GM19467 (cell line): ENCODE data around the gene TCHP.
"Not testable (repeated sequence)": the region's sequence is repeated elsewhere in the genome, so short reads cannot be mapped to it uniquely, and the experiment has no call there.

Experiments used
- ATAC-seq: cut with Tn5 transposase; IDR thresholded peaks from one replicate; pipeline ENCODE4 v1.9.1; 2021; ENCODE audit warnings: mild to moderate bottlenecking, moderate library complexity; ENCODE audit not compliant: unreplicated experiment

TCHP gene

DNA sequence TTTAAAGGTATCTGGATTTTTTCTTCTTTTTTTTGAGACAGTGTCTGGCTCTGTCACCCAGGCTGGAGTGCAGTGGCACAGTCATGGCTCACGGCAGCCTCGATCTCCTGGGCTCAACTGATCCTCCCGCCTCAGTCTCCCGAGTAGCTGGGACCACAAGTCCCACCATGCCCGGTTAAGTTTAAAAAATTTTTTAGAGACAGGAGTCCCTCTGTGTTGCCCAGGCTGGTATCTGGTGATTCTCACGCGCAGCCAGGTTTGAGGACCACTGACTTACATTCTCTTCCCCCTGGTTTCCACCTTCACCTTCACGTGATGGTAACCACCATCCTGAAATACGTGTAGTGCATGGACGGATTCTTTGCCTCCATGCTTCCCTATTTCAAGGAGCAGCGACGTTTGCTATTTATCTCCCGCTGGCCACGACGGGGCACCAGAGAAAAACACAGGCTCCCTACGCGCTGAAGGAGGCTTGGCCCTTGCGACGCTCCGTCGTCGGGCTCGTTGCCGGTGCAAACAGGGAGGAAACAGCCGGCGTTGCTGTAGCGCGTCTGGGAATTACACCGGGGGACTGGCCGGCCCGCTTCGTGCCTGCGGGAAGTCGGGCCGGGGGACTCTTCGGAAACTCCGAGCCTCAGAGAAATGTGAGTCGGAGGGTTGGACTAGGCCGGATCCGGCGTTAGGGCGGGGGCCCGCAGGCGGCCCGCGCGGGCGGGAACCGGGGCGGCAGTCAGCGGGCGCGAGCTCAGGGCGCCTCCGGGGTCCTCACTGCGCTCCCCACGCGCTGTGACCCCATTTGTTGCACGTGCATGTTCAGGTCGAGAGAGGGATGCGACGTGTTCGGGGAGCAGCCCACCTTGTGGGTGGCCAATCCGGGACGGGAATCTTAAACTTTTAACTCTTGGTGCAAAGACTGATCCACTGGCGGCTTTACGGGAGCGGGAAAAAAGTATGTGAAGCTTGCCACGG lies at the start of gene TCHP:
TCHP (plus strand) TSS at position 492 of the 969 bp plus-strand sequence. CDS start 2,753 bp downstream, outside the sequence.
- no peak for ATAC-seq

GRCh38 chr12:109850518-109850917 lies 49.6 kb upstream of the TCHP start:
- ATAC-seq: not testable (repeated sequence)

DNA sequence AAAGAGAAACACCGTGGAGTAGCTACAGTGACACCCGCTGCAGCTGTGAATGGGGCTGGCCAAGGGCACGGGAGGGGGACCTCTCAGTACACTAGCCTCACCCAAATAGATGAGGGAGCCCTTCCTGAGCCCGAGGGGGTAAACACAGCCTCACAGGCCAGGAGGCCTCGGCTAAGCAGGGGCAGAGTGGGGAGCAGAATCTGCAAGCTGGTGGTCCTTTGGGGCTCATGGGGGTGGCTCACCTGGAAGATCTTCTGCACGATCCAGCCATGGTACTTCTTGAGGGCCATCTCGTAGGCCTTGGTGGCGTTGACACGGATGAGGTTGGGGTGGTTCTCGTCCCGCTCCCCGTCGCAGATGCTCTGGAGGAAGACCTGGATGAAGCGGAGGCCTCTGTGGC lies 44.7 kb upstream of the TCHP start:
- no peak for ATAC-seq

DNA sequence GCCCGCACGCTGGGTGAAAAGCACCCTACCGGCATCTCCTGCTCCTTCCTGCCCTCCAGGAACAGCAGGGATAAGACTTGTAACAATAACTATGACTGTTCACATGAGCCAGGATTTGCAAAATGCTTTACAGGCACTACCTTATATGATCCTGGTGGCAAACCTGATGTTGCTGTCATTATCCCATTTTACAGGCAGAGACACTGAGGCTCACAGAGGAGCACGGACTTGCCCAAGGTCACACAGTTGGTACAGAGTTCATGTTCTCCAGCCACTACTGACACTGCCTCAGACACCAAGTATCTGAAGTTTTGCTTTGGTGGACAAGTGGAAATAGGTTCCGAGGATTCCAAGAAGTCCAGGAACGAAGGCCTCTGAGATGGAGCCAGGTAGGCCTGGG lies 42.4 kb upstream of the TCHP start:
- no peak for ATAC-seq

DNA sequence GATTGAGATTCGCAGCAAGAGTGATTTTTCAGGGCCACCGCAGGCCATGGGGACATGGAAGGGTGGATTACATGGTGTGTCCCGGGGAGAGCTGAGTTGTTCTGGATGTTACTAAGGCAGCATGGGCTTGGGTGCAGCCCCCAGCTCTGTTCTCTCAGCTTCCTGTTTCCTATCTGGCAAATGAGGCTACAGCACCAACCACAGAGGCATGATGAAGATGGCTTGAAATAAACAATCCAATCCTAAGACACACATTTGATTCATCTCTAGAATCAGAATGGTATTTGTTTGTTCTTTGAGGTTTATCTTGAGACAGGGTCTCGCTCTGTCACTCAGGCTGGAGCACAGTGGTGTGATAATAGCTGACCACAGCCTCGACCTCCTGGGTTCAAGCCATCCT lies 41.3 kb upstream of the TCHP start:
- no peak for ATAC-seq

GRCh38 chr12:109860977-109861376 lies 39.1 kb upstream of the TCHP start:
- no peak for ATAC-seq

DNA sequence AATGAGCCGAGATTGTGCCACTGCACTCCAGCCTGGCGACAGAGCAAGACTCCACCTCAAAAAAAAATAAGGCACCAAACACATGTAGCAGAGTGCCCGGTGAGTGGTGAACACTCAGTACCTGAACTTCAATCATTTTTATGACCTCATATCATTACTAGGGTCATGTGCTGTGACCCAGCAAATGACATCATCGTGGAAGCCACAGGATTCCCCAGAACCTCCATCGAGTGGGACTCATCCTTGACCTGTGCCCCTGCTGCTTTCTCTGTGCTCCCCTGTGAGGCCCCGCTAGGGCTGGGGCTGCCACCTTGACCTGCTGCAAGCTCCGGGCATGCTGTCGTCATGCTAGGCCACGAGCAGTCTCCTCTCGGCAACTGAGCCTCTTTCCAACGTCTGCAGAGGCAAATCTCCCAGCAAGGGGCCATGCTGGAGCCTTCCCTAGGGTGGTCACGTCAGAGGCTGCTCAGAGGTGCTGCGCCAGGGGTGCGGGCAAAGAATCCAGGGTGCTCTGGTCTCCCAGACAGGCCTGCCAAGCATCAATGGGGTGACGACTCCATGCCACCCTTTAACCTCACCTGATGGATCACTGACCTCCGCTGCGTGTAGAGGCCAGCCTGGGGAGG lies 38.3 kb upstream of the TCHP start:
- no peak for ATAC-seq

DNA sequence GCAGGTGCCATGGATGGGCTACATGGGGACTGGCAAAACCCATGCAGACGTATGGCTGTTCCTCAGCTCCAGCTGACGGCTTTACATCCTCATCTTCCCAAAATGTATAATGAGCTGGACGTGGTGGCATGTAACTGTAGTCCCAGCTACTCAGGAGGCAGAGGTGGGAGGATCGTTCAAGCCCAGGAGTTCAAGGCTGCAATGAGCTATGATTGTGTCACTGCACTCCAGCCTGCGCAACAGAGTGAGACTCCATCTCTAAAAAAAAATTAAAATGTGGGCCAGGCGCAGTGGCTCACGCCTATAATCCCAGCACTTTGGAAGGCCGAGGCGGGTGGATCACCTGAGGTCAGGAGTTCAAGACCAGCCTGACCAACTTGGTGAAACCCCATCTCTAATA lies 37.6 kb upstream of the TCHP start:
- ATAC-seq: not testable (repeated sequence)

DNA sequence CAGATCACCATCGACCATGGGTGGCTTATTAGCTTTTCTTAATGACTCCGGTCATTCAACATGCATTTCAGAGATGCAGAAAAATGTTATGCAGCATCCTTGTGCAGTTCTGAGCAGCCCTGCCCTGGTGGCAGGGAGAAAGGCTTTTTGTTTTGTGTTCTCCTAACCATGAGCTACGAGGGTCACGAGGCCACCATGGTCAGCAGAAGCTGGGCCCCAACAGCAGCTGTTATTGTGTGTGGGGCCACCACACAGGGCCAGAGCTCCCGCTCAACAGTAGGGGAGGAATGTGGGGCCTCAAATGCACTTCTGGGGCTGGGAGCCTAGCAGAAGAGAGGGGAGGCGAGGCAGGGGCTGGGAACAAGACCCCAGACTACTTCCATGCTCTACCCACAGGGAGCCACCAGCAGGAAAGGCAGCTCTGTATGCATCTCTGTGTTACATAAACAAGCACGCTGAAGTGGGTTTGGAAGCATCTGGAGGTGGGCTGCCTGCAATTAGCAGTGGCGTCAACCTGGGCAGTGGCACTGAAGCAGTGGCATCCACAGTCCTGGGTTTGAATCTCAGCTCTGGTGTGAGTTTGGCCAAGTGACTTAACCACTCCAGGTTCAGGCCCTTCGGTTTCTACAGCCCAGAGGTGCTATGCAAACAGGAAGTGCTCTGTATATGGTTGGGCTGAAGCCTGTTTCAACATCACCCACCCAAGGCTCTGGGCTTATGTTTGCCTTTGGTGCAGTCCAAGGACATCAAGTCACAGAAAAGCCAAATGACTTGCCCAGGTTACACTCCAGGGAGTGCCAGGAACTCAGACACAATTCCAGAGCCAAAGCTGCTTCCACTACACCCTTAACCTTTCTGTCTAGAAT lies 36.0 kb upstream of the TCHP start:
- no peak for ATAC-seq

DNA sequence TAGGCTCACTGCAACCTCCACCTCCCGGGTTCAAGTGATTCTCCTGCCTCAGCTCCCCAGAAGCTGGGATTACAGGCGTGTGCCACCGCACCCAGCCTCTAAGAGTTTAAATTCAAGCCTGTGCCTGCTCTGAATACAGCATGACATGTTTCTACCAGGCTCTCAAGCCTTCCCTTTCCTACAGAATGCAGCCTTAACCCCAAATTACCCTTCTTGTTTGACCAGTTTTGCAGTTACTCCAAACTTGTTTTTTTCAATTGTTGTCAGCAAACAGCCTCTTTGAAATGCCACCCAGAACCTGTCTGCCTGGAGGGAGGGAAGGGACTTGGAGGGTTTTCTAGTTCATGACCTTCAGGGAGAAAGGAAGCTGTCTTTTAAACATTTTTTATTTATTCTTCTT lies 35.2 kb upstream of the TCHP start:
- no peak for ATAC-seq

GRCh38 chr12:109868182-109869051 lies 31.7 kb upstream of the TCHP start:
- no peak for ATAC-seq

DNA sequence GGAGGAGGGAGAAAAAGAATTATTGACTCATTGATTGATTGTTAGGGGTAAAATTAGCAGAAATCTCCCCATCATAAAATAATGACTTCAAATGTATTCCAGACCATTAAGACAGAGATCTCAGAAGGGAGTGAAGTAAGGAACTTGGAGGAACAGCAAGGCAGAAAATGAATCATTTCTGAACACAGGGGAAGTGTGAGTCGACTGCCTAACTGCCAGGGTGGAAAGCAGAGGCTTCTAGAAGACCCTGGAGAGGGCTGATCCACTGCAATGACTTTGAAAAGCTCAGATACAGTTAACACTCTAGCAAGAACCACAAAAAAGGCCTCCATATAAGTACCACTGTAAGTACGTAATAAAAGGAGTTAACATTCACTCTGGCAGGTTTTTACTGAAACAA lies 29.4 kb upstream of the TCHP start:
- ATAC-seq: no peak

DNA sequence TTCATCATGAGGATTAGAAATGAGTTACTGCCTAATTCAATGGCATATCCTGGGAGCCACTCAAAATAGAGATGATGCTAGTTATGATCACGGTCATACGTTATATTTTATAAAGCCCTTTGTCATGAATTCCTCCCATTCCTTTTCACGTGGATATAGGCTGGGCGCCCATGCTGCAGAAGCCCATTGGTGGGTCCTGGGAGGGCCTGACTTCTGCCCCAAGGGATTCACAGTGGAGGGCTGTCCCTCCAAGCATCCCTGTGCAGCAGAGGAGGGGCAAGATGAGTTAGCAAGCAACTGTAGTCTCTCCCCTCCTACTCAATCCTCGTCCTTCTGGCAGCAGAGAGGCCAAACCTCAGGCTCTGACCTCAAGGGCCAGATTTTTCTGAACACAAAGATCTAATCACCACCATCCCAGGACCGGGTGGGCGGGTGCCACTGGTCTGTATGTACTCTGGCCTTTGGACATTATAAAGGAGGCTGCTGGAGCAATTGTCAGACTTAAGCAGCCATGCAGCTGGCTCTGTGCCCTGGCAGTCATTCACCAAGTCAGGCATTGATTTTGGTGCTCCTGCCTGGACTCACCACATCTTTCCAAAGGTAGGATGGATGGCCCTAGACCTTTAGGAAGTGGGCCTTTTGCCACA lies 28.3 kb upstream of the TCHP start:
- no peak for ATAC-seq

DNA sequence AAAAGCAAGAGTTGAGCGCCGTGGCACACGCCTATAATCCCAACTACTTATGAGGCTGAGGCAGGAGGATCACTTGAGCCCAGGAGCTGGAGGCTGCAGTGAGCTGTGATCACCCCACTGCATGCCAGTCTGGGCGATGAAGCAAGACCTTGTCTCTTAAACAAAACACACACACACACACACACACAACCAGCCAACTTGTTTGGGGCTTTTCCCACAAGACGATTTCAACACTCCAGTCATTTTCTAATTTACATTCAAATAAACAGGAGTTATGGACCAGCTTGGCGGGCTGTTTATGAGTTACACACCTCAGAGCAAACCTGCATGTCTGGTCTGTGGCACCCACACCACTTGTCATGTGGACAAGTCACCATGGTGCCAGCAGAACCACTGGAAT lies 26.4 kb upstream of the TCHP start:
- ATAC-seq: no peak

DNA sequence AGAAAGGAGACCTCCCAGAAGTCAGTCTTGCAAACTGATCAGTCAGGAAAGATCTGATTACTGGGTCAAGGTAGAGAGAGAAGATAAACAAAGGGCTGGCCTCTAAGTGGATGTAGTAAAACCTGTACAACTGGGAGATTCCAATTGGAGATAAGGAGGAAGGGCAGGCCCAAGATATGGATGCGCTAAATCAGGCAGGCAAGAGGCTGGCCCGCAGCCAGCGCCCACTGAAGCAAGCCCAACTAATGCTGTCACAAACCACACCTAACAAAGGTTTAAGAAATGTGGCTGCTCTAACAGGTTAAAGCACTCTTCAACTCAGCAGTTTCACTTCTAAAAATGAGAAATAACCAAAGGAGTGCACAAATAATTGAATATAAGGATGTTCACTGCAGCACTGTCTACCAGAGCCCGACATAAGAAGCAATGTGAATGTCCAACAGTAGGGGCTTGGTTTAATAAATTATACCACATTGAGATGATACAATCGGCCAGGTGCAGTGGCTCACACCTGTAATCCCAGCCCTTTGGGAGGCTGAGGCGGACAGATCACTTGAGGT lies 24.4 kb upstream of the TCHP start:
- no peak for ATAC-seq

DNA sequence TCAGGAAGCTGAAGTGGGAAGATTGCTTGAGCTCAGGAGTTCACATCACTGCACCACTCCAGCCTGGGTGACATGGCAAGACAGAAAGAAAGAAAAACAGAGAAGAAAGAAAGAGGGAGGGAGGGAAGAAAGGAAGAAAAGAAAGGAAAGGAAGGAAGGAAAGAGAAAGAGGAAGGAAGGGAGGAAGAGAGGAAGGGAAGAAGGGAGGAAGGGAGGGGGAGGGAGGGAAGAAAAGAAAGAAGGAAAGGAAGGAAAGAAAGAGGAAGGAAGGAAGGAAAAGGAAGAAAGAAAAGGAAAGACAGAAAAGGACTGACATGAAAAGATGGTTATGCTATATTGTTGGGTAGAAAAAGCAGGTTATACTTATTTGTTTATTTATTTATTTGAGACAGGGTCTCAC lies 23.7 kb upstream of the TCHP start:
- ATAC-seq: no peak

DNA sequence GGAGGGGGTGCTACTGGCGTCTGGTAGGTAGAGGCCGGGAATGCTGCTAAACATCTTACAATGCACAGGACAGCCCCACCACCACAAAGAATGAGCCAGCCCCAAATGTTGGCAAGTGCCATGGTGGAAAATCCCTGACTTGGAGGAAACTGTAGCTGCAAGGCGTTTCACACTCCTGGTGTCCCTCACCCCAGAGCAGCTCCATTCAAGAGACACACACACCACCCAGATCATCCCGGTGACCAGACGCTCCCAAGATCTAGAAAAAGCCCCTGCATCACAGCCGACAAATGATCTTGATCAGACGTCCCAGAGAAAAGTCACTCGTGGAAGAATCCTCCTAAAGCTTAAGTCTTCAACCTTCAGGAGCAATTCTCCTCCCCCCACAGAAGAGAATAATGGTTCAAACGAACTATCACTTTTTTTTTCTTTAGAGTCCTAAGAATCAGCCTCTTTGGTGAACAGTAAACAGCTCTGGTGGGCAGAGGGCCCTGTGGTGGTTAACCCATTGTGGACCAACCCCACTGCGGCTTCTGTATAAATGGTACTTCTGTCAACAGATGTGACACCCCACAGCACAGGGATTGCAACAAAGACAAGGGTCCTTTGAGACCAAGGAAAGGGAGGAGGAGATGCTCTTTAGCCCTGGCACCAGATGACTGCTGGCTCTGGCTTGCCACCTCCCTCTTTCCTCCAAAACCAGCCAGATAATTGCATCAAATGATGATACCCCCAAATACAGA lies 22.4 kb upstream of the TCHP start:
- no peak for ATAC-seq

DNA sequence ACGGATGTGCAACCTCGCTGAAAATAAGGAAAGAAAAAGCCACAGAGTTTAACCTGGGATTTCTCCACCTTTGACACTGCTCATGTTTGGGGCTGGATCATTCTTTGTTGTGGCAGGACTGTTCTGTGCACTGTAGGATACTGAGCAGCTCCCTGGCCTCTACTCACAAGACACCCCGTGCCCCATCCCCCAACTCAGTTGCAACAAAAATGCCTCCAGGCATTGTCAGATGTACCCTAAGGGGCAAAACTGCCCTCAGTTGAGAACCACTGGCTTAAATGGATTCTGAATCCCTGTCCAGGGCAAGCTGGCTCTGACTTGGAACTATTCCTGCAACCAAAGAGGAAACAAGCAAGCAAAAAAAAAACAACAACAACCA lies 21.8 kb upstream of the TCHP start:
- no peak for ATAC-seq

DNA sequence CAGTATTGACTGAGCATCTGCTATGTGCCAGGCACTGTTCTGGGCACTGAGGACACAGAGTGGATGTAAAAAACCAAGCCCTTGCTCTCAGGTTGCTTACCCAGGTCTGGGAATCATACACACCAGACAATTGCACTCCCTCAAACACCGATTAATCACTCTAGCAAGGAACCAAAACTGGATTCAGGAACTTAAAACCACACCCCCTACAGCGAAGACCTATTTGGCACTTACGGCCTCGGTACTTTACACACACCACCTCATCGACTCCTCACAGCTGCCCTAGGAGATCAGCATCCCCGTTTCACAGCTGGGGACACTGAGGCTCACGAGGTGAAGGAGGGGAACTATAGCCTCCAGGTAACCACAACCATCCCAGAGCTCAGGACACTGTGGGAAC lies 21.3 kb upstream of the TCHP start:
- no peak for ATAC-seq
